HepG2 (cell line): ENCODE results near the gene SH3BGRL2. TPM values are rescaled to one million over a fixed set of nuclear protein-coding genes. Genes with fewer than 3 reads are reported as not detected.

Source experiments
- CENPT ChIP-seq: sonication (generic); formaldehyde crosslinking; IDR thresholded peaks from 2 replicates; pipeline ENCODE4 v1.8.0; 2022; ENCODE audit warnings: low read depth, mild to moderate bottlenecking, moderate library complexity, missing genetic modification reagents
- DPF2 ChIP-seq: sonication (generic); formaldehyde crosslinking; IDR thresholded peaks from 2 replicates; pipeline ENCODE4 v1.4.0; 2020; ENCODE audit warnings: mild to moderate bottlenecking, low read depth, missing genetic modification reagents, borderline replicate concordance
- FOXA1 ChIP-seq, 2 experiments: fragments of 450-650 bp in 1 of 2; sonication (generic) in 1 of 2; formaldehyde crosslinking in 1 of 2; IDR thresholded peaks; 2 replicates each; pipeline versions ENCODE4 v1.4.0 to v1.6.1; 2016 to 2020; ENCODE audit warnings: missing genetic modification reagents in 1 of 2
- FOXA3 ChIP-seq: IDR thresholded peaks from 2 replicates; pipeline ENCODE4 v1.6.1; 2016; ENCODE audit warnings: missing genetic modification reagents, missing compliant biosample characterization
- GATAD1 ChIP-seq: IDR thresholded peaks from 2 replicates; pipeline ENCODE4 v1.6.1; 2016; ENCODE audit warnings: missing genetic modification reagents, missing compliant biosample characterization
- GATAD2A ChIP-seq: IDR thresholded peaks from 2 replicates; pipeline ENCODE4 v1.6.1; 2016
- KAT8 ChIP-seq: IDR thresholded peaks from 2 replicates; pipeline ENCODE4 v1.6.1; 2016; ENCODE audit warnings: missing genetic modification reagents, missing compliant biosample characterization
- NCOR1 ChIP-seq: fragments of 200-600 bp; sonication (generic); IDR thresholded peaks from 2 replicates; pipeline ENCODE4 v1.7.0; 2017; ENCODE audit warnings: antibody characterized with exemption, low read length, borderline replicate concordance
- ONECUT2 ChIP-seq: sonication (generic); formaldehyde crosslinking; IDR thresholded peaks from 2 replicates; pipeline ENCODE4 v1.4.0; 2020; ENCODE audit warnings: missing genetic modification reagents
- RARA ChIP-seq: IDR thresholded peaks from 2 replicates; pipeline ENCODE4 v1.6.1; 2016; ENCODE audit warnings: missing genetic modification reagents, missing compliant biosample characterization
- REPIN1 ChIP-seq: sonication (generic); formaldehyde crosslinking; IDR thresholded peaks from 2 replicates; pipeline ENCODE4 v1.8.0; 2022; ENCODE audit warnings: missing genetic modification reagents, low read depth, mild to moderate bottlenecking, borderline replicate concordance
- SOX5 ChIP-seq: IDR thresholded peaks from 2 replicates; pipeline ENCODE4 v1.6.1; 2016; ENCODE audit warnings: borderline replicate concordance
- SOX6 ChIP-seq, 2 experiments: fragments of 450-650 bp in 1 of 2; sonication (generic) in 1 of 2; formaldehyde crosslinking in 1 of 2; IDR thresholded peaks; 2 replicates each; pipeline versions ENCODE4 v1.4.0 to v1.6.1; 2017 to 2020; ENCODE audit warnings: antibody characterized with exemption in 1 of 2, mild to moderate bottlenecking in 1 of 2, missing genetic modification reagents in 1 of 2
- SP4 ChIP-seq: sonication (generic); formaldehyde crosslinking; IDR thresholded peaks from 2 replicates; pipeline ENCODE4 v1.8.1; 2023; ENCODE audit warnings: mild to moderate bottlenecking, missing genetic modification reagents
- STAG1 ChIP-seq: sonication (generic); formaldehyde crosslinking; IDR thresholded peaks from 2 replicates; pipeline ENCODE4 v1.4.0; 2020; ENCODE audit warnings: missing genetic modification reagents
- TEAD3 ChIP-seq: optimal IDR thresholded peaks from 2 replicates; pipeline ENCODE3; 2016; ENCODE audit warnings: borderline replicate concordance
- U2AF2 ChIP-seq: fragments of 200-400 bp; formaldehyde crosslinking; IDR thresholded peaks from 2 replicates; pipeline ENCODE4 v1.6.1; 2017; ENCODE audit warnings: low read depth, mild to moderate bottlenecking, low read length
- ZNF124 ChIP-seq: sonication (generic); formaldehyde crosslinking; IDR thresholded peaks from 2 replicates; pipeline ENCODE4 v1.4.0; 2020; ENCODE audit warnings: missing genetic modification reagents
- ZNF205 ChIP-seq: IDR thresholded peaks from 2 replicates; pipeline ENCODE4 v1.6.1; 2018; ENCODE audit warnings: missing biosample characterization, missing genetic modification reagents
- ZSCAN9 ChIP-seq: IDR thresholded peaks from 2 replicates; pipeline ENCODE4 v1.6.1; 2016; ENCODE audit warnings: borderline replicate concordance
- polyA plus RNA-seq, 8 experiments: library from polyadenylated mRNA; depleted of rRNA in 3 of 8; stranded (reverse) in 7 of 8; unstranded in 1 of 8; fragments of >200 nt; fragmentation: Illumina TruSeq in 4 of 8; extraction: Trizol in 4 of 8; gene quantifications; 2 replicates each; pipeline versions ENCODE4 v1.2.1 to v1.2.3, GENCODE V29; 2011 to 2016; ENCODE audit warnings: low read depth in 4 of 8, missing spikeins in 1 of 8, mixed read lengths in 1 of 8; ENCODE audit not compliant: insufficient read depth in 1 of 8
- total RNA-seq, 5 experiments: library from RNA; depleted of rRNA; stranded (reverse); fragments of >200 nt; fragmentation: Illumina TruSeq; extraction: Trizol; gene quantifications; 2 replicates each; pipeline ENCODE4 v1.2.3, GENCODE V29; 2016; ENCODE audit warnings: low read depth in 1 of 5
- TF ChIP-seq, protein P1 (sequence below): sonication (generic); IDR thresholded peaks from 2 replicates; pipeline ENCODE4 v1.6.1; 2016; ENCODE audit warnings: low read depth, borderline replicate concordance
- TF ChIP-seq, protein P2 (sequence below), 2 experiments: IDR thresholded peaks; 2 replicates each; pipeline ENCODE4 v1.6.1; 2011 to 2012; ENCODE audit warnings: low read length in 2 of 2, borderline replicate concordance in 1 of 2, low read depth in 1 of 2, mild to moderate bottlenecking in 1 of 2, moderate library complexity in 1 of 2
- TF ChIP-seq, protein P3 (sequence below): IDR thresholded peaks from 2 replicates; pipeline ENCODE4 v1.4.0; 2020; ENCODE audit warnings: mild to moderate bottlenecking, missing genetic modification reagents

SH3BGRL2 gene
- total and polyA plus RNA-seq, 2 of the 13 experiments (the other 11 are each of a cell fraction or from before 2014, with no cell fraction given), result 10.9 to 28.8 TPM

DNA sequence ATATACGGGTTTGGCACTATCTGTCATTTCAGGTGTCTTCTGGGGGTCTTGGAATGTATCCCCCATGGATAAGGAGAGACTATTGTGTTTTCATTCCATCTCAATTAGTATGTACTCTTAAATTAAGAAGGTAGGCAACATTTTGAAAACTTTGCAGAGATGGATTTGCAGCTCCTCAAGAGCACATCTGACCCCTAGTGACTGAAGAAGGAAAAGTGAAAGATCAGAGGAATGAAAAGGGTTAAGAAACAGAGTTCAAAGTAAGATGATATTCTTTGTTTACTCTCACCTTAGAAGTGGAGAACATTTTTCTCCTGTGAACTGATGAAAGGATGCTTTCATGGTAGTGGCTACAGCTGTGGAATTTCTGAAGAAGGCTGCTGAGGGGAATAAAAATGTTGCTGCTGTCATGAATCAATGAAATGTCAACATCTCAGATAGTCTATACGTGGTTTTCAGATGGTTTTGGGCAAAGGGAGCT lies 41.5 kb downstream of the SH3BGRL2 start (continued):
- TF ChIP-seq ONECUT2 (CRISPR knock-in tag), result no peak
- 0 out of 2 replicates have a peak, but pooled peaks have one; percentile 29 for TF ChIP-seq DPF2 (CRISPR knock-in tag)
- TF ChIP-seq REPIN1, result 0 out of 2 replicates have a peak, but pooled peaks have one; percentile 50
- TF ChIP-seq RARA (CRISPR knock-in tag), result 0 out of 2 replicates have a peak, but pooled peaks have one; percentile 18
- no peak for TF ChIP-seq FOXA1 (IDR thresholded peaks at IDR 0.05)
- peak; percentile 83 for TF ChIP-seq FOXA1 (CRISPR knock-in tag; IDR thresholded peaks at IDR 0.05)
- no peak for TF ChIP-seq U2AF2
- peak; percentile 44; the same call in 1 of the 2 replicates for TF ChIP-seq SOX5 (CRISPR knock-in tag)
- no peak for TF ChIP-seq CENPT (CRISPR knock-in tag)
- TF ChIP-seq NCOR1, result peak; percentile 28; the same call in 1 of the 2 replicates
- TF ChIP-seq SOX6 (IDR thresholded peaks at IDR 0.05), result no peak
- TF ChIP-seq SOX6 (CRISPR knock-in tag; IDR thresholded peaks at IDR 0.05), result peak; percentile 47; the same call in 1 of the 2 replicates
- TF ChIP-seq GATAD1 (CRISPR knock-in tag), result 0 out of 2 replicates have a peak, but pooled peaks have one; percentile 12
- TF ChIP-seq ZSCAN9, result 0 out of 2 replicates have a peak, but pooled peaks have one; percentile 27
- TF ChIP-seq, protein P1, sequence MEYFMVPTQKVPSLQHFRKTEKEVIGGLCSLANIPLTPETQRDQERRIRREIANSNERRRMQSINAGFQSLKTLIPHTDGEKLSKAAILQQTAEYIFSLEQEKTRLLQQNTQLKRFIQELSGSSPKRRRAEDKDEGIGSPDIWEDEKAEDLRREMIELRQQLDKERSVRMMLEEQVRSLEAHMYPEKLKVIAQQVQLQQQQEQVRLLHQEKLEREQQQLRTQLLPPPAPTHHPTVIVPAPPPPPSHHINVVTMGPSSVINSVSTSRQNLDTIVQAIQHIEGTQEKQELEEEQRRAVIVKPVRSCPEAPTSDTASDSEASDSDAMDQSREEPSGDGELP, result peak; percentile 56; the same call in 1 of the 2 replicates
- TF ChIP-seq STAG1 (CRISPR knock-in tag), result peak; percentile 74
- 0 out of 2 replicates have a peak, but pooled peaks have one; percentile 44 for TF ChIP-seq KAT8 (CRISPR knock-in tag)
- no peak for TF ChIP-seq SP4 (CRISPR knock-in tag)
- peak; percentile 81 for TF ChIP-seq GATAD2A
- TF ChIP-seq, protein P2, sequence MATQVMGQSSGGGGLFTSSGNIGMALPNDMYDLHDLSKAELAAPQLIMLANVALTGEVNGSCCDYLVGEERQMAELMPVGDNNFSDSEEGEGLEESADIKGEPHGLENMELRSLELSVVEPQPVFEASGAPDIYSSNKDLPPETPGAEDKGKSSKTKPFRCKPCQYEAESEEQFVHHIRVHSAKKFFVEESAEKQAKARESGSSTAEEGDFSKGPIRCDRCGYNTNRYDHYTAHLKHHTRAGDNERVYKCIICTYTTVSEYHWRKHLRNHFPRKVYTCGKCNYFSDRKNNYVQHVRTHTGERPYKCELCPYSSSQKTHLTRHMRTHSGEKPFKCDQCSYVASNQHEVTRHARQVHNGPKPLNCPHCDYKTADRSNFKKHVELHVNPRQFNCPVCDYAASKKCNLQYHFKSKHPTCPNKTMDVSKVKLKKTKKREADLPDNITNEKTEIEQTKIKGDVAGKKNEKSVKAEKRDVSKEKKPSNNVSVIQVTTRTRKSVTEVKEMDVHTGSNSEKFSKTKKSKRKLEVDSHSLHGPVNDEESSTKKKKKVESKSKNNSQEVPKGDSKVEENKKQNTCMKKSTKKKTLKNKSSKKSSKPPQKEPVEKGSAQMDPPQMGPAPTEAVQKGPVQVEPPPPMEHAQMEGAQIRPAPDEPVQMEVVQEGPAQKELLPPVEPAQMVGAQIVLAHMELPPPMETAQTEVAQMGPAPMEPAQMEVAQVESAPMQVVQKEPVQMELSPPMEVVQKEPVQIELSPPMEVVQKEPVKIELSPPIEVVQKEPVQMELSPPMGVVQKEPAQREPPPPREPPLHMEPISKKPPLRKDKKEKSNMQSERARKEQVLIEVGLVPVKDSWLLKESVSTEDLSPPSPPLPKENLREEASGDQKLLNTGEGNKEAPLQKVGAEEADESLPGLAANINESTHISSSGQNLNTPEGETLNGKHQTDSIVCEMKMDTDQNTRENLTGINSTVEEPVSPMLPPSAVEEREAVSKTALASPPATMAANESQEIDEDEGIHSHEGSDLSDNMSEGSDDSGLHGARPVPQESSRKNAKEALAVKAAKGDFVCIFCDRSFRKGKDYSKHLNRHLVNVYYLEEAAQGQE (IDR thresholded peaks at IDR 0.05; ENCODE audit: borderline replicate concordance in 1 of 2, low read depth in 1 of 2, low read length in 2 of 2), result no peak
- TF ChIP-seq, protein P3, sequence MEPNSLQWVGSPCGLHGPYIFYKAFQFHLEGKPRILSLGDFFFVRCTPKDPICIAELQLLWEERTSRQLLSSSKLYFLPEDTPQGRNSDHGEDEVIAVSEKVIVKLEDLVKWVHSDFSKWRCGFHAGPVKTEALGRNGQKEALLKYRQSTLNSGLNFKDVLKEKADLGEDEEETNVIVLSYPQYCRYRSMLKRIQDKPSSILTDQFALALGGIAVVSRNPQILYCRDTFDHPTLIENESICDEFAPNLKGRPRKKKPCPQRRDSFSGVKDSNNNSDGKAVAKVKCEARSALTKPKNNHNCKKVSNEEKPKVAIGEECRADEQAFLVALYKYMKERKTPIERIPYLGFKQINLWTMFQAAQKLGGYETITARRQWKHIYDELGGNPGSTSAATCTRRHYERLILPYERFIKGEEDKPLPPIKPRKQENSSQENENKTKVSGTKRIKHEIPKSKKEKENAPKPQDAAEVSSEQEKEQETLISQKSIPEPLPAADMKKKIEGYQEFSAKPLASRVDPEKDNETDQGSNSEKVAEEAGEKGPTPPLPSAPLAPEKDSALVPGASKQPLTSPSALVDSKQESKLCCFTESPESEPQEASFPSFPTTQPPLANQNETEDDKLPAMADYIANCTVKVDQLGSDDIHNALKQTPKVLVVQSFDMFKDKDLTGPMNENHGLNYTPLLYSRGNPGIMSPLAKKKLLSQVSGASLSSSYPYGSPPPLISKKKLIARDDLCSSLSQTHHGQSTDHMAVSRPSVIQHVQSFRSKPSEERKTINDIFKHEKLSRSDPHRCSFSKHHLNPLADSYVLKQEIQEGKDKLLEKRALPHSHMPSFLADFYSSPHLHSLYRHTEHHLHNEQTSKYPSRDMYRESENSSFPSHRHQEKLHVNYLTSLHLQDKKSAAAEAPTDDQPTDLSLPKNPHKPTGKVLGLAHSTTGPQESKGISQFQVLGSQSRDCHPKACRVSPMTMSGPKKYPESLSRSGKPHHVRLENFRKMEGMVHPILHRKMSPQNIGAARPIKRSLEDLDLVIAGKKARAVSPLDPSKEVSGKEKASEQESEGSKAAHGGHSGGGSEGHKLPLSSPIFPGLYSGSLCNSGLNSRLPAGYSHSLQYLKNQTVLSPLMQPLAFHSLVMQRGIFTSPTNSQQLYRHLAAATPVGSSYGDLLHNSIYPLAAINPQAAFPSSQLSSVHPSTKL (CRISPR knock-in tag), result peak; percentile 53
- 0 out of 2 replicates have a peak, but pooled peaks have one; percentile 27 for TF ChIP-seq ZNF205
- TF ChIP-seq ZNF124 (CRISPR knock-in tag), result 0 out of 2 replicates have a peak, but pooled peaks have one; percentile 20
- peak; percentile 84 for TF ChIP-seq FOXA3 (CRISPR knock-in tag)
- TF ChIP-seq TEAD3, result peak; percentile 34
